Measurements from ENCODE around the gene GRIK3. TPM values are rescaled to one million over a fixed set of nuclear protein-coding genes. Genes with fewer than 3 reads are reported as not detected.

The GRIK3 gene
- total RNA-seq, 6 experiments from 2014 or later, result not detected

DNA sequence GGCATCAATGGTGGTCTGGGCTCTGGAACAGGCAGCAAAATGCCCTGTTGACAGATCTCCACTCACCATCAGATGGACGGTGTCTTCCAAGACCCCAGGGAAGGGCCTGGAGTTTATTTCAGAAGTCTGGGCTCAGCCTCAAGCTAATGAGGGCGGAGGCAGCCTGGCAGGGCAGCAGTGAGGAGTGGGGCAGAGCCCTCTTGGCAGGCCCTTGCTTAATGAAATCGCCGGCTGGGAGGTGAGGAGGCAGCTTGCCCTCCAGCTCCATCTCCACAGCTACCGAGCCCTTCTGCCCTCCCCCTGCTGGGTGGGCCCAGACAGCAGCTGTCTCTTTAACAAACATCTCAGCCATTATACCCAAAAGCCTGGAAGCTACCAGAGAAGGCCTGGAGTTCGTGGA lies 22.0 kb upstream of the GRIK3 start:
- peaks cover 2% of the 10 kb centered on the region; the same call in 1 of the 2 replicates for H3K27me3 Mint-ChIP-seq (ENCODE audit: insufficient read depth)
- H3K27ac Mint-ChIP-seq, result no peak overlapping the region
- DNase-seq, result no peak
- TF ChIP-seq, protein P1, sequence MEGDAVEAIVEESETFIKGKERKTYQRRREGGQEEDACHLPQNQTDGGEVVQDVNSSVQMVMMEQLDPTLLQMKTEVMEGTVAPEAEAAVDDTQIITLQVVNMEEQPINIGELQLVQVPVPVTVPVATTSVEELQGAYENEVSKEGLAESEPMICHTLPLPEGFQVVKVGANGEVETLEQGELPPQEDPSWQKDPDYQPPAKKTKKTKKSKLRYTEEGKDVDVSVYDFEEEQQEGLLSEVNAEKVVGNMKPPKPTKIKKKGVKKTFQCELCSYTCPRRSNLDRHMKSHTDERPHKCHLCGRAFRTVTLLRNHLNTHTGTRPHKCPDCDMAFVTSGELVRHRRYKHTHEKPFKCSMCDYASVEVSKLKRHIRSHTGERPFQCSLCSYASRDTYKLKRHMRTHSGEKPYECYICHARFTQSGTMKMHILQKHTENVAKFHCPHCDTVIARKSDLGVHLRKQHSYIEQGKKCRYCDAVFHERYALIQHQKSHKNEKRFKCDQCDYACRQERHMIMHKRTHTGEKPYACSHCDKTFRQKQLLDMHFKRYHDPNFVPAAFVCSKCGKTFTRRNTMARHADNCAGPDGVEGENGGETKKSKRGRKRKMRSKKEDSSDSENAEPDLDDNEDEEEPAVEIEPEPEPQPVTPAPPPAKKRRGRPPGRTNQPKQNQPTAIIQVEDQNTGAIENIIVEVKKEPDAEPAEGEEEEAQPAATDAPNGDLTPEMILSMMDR (IDR thresholded peaks at IDR 0.05), result no peak
- H3K36me3 Mint-ChIP-seq (ENCODE audit: low read depth), result no peaks in the 10 kb centered on the region
- H3K9me3 Mint-ChIP-seq, result peaks cover 49% of the 10 kb centered on the region
- H3K4me3 Mint-ChIP-seq, result no peak overlapping the region
- no peaks in the 10 kb centered on the region for H3K4me1 Mint-ChIP-seq (ENCODE audit: low read depth)

GRCh38 chr1:37055631-37056030 lies 21.3 kb upstream of the GRIK3 start:
- DNase-seq, result no peak
- Mint-ChIP-seq H3K36me3 (ENCODE audit: low read depth) (no peaks in the 10 kb centered on the region), H3K4me3 (no peak overlapping the region), H3K27me3 (ENCODE audit: insufficient read depth) (peaks cover 2% of the 10 kb centered on the region; the same call in 1 of the 2 replicates), H3K4me1 (ENCODE audit: low read depth) (no peaks in the 10 kb centered on the region), H3K27ac (no peak overlapping the region), H3K9me3 (peaks cover 49% of the 10 kb centered on the region)
- TF ChIP-seq, protein P1 (IDR thresholded peaks at IDR 0.05), result no peak

DNA sequence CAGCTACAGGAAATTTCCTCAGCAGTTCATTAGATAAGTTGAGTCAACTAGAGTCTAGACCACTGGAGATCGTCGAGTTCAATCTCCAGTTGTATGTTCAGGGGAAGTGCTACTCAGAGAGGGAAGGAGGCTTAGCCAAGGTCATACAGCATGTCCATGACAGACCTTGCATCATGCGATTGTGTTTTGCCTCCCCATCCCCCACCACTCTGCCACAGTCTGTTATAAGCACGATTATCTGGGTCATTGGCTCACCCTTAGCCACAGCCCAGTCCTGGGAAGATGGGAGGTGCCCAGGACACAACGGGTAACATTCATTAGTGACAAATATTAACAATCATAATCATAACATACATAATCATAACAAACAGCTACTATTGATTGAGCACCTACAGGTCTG lies 18.9 kb upstream of the GRIK3 start:
- no peaks in the 10 kb centered on the region for H3K36me3 Mint-ChIP-seq (ENCODE audit: low read depth)
- peaks cover 61% of the 10 kb centered on the region for H3K9me3 Mint-ChIP-seq
- TF ChIP-seq, protein P1 (IDR thresholded peaks at IDR 0.05), result no peak
- no peak overlapping the region for H3K27ac Mint-ChIP-seq
- H3K4me1 Mint-ChIP-seq (ENCODE audit: low read depth), result no peaks in the 10 kb centered on the region
- no peak for DNase-seq
- no peak overlapping the region for H3K4me3 Mint-ChIP-seq
- no peaks in the 10 kb centered on the region for H3K27me3 Mint-ChIP-seq (ENCODE audit: insufficient read depth)

DNA sequence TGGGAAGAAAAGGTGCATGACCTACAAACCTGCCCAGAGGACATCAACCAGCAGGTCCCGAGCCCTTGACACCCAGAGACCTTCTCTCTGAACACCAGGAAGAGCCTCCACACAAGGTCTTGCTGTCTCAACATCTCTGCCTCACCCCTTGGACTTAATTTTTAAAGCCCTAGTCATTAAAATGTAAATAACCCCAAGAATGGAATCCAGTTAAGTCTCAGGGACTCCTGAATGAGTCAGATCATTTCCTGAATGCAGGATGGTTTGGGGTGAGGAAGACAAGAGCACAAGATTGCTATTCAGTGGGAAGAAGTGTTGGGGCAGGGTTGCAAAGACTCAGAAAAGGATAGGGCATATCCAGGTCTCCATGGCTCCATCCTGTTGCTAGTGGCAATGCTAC lies 17.8 kb upstream of the GRIK3 start:
- Mint-ChIP-seq H3K9me3 (peaks cover 65% of the 10 kb centered on the region), H3K36me3 (ENCODE audit: low read depth) (no peaks in the 10 kb centered on the region), H3K4me3 (no peak overlapping the region), H3K4me1 (ENCODE audit: low read depth) (no peaks in the 10 kb centered on the region), H3K27ac (no peak overlapping the region), H3K27me3 (ENCODE audit: insufficient read depth) (no peaks in the 10 kb centered on the region)
- no peak for DNase-seq
- TF ChIP-seq, protein P1 (IDR thresholded peaks at IDR 0.05), result no peak

GRCh38 chr1:37051346-37051745 lies 17.0 kb upstream of the GRIK3 start:
- TF ChIP-seq, protein P1 (IDR thresholded peaks at IDR 0.05), result no peak
- no peak overlapping the region for H3K27ac Mint-ChIP-seq
- H3K4me1 Mint-ChIP-seq (ENCODE audit: low read depth), result no peaks in the 10 kb centered on the region
- no peaks in the 10 kb centered on the region for H3K27me3 Mint-ChIP-seq (ENCODE audit: insufficient read depth)
- H3K36me3 Mint-ChIP-seq (ENCODE audit: low read depth), result no peaks in the 10 kb centered on the region
- DNase-seq, result no peak
- H3K9me3 Mint-ChIP-seq, result peaks cover 72% of the 10 kb centered on the region
- no peak overlapping the region for H3K4me3 Mint-ChIP-seq

- TF ChIP-seq, protein P1 (IDR thresholded peaks at IDR 0.05), result no peak
- peaks cover 65% of the 10 kb centered on the region for H3K9me3 Mint-ChIP-seq
Observed at GRCh38 chr1:37047542-37047941, 13.2 kb upstream of the GRIK3 start.

More at GRCh38 chr1:37047542-37047941, 13.2 kb upstream of the GRIK3 start:
- no peaks in the 10 kb centered on the region for H3K36me3 Mint-ChIP-seq (ENCODE audit: low read depth)
- no peaks in the 10 kb centered on the region; the same call in 1 of the 2 replicates for H3K27me3 Mint-ChIP-seq (ENCODE audit: insufficient read depth)
- no peaks in the 10 kb centered on the region for H3K4me1 Mint-ChIP-seq (ENCODE audit: low read depth)
- no peak overlapping the region for H3K27ac Mint-ChIP-seq
- no peak for DNase-seq
- no peak overlapping the region for H3K4me3 Mint-ChIP-seq

All from HFFc6 (cell line).